ENCODE measurements around the gene PAX8. TPM values are rescaled to one million over a fixed set of nuclear protein-coding genes. Genes with fewer than 3 reads are reported as not detected.

Gene PAX8
- total and polyA plus RNA-seq, 4 donors = 0.28 to 5.9 (median 2.3) TPM

DNA sequence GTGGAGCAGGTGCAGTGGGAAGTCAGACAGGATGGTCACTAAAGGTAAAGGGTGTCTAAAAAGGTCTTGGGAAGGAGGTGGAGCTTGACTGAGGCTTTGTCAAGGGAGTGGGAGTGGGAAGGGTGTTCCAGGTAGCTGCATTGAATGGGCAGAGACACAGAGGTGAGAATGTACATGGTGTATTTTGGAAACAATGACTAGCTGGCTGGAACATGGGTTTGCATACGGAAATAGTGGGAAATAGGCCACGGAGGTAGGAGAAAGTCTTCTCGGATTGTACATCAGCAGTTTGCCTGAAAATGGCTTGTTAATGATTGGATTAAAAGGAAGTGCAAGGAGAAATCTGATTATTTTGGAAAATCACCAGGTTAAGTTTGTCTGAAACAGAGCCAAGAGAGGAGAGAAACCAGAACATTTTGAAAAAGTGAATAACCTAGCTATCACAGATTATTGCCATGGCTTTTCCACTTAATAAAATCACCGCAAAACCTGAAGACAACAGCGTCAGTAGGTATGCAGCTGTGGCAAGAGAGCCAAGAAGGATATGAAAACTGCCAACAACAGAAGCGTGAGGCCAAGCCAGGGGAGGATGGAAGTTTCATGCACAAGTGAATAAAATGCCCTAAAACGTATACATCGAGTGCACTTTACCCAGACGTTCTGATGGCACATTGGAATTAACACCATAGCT lies 13.9 kb downstream of the PAX8 start:
- Histone ChIP-seq H3K27ac (ENCODE audit: low read depth in 1 of 2, low read length in 1 of 2) (no peak overlapping the region), H3K9ac (ENCODE audit: insufficient read depth in 1 of 2, low read length in 2 of 2) (no peak overlapping the region), H3K4me1 (ENCODE audit: control insufficient read depth in 5 of 5, insufficient read depth in 5 of 5, low read length in 5 of 5) (no peaks in the 10 kb centered on the region), H3K9me3 (ENCODE audit: control insufficient read depth in 4 of 4, insufficient read depth in 3 of 4, low read length in 3 of 4) (no peaks in the 10 kb centered on the region), H3K4me3 (no peak overlapping the region), H3K36me3 (ENCODE audit: control insufficient read depth in 4 of 4, insufficient read depth in 4 of 4, low read length in 4 of 4) (peaks cover 0 to 7% (median 0%) of the 10 kb centered on the region in 4 donors), H3K27me3 (ENCODE audit: control insufficient read depth in 3 of 3, insufficient read depth in 3 of 3, low read length in 2 of 3) (peaks cover 0 to 6% (median 3%) of the 10 kb centered on the region in 3 donors)
- WGBS, 2 donors = 84 to 90% methylated on average over 9 of the region's 9 CpGs
- TF ChIP-seq, protein P1, sequence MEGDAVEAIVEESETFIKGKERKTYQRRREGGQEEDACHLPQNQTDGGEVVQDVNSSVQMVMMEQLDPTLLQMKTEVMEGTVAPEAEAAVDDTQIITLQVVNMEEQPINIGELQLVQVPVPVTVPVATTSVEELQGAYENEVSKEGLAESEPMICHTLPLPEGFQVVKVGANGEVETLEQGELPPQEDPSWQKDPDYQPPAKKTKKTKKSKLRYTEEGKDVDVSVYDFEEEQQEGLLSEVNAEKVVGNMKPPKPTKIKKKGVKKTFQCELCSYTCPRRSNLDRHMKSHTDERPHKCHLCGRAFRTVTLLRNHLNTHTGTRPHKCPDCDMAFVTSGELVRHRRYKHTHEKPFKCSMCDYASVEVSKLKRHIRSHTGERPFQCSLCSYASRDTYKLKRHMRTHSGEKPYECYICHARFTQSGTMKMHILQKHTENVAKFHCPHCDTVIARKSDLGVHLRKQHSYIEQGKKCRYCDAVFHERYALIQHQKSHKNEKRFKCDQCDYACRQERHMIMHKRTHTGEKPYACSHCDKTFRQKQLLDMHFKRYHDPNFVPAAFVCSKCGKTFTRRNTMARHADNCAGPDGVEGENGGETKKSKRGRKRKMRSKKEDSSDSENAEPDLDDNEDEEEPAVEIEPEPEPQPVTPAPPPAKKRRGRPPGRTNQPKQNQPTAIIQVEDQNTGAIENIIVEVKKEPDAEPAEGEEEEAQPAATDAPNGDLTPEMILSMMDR (IDR thresholded peaks at IDR 0.05; ENCODE audit: control extremely low read depth, extremely low read depth) = no peak
- no peak for ATAC-seq (ENCODE audit: insufficient read depth, low FRiP score)
- no peak for DNase-seq

DNA sequence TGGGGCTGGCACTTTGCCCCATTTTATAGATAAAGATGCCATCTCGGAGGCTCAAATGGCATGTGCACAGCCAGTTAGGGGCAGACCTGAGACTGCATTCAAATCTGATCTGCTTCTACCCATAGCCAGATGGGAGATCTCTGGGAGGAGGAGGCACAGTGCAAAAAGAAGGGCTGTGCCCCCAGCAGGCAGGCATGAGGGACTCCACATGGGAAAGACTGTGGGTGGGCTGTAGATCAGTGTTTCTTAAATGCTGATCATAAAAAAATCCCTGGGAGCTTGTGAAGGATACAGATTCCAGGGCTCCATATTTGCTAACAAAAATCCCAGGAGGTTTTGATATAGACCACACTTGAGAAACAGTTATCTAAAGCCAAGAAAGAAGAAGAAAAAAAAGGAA lies 15.2 kb downstream of the PAX8 start:
- no peak overlapping the region for H3K4me3 ChIP-seq
- peaks cover 0 to 6% (median 0%) of the 10 kb centered on the region in 4 donors for H3K36me3 ChIP-seq (ENCODE audit: control insufficient read depth in 4 of 4, insufficient read depth in 4 of 4, low read length in 4 of 4)
- H3K9ac ChIP-seq (ENCODE audit: insufficient read depth in 1 of 2, low read length in 2 of 2) = no peak overlapping the region
- no peak for ATAC-seq (ENCODE audit: insufficient read depth, low FRiP score)
- no peak overlapping the region for H3K27ac ChIP-seq (ENCODE audit: low read depth in 1 of 2, low read length in 1 of 2)
- no peaks in the 10 kb centered on the region for H3K9me3 ChIP-seq (ENCODE audit: control insufficient read depth in 4 of 4, insufficient read depth in 3 of 4, low read length in 3 of 4)
- H3K4me1 ChIP-seq (ENCODE audit: control insufficient read depth in 5 of 5, insufficient read depth in 5 of 5, low read length in 5 of 5) = no peaks in the 10 kb centered on the region
- WGBS, 2 donors = 83 to 88% methylated on average over 1 of the region's 1 CpG
- H3K27me3 ChIP-seq (ENCODE audit: control insufficient read depth in 3 of 3, insufficient read depth in 3 of 3, low read length in 2 of 3) = peaks cover 0 to 4% (median 3%) of the 10 kb centered on the region in 3 donors
- no peak for DNase-seq
- TF ChIP-seq, protein P1 (IDR thresholded peaks at IDR 0.05; ENCODE audit: control extremely low read depth, extremely low read depth) = no peak

DNA sequence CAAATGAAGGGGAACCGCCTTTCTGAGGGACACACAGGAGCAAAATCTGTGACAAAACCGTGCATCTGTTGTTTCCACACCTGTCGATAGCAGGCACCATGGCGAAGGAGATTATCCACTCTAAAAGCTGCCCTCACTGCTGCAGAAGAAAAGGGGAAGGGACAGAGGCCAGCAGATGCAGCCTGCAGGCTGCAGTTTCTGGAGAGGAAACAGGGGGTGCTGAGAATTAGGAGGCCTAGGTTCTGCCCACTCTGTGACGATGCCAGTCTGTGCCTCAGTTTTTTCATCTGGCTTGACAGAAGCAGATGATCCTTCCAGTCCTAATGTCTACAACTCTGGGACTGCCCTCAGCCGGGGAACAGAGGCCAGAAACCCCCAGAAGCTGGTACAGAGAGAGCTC lies 17.7 kb downstream of the PAX8 start:
- no peak overlapping the region for H3K4me3 ChIP-seq
- WGBS, 2 donors = 44 to 70% methylated on average over 6 of the region's 6 CpGs

More for the DNA sequence above, 17.7 kb downstream of the PAX8 start:
- Histone ChIP-seq H3K27ac (ENCODE audit: low read depth in 1 of 2, low read length in 1 of 2) (no peak overlapping the region), H3K4me1 (ENCODE audit: control insufficient read depth in 5 of 5, insufficient read depth in 5 of 5, low read length in 5 of 5) (peaks cover 0 to 4% (median 0%) of the 10 kb centered on the region in 5 donors), H3K36me3 (ENCODE audit: control insufficient read depth in 4 of 4, insufficient read depth in 4 of 4, low read length in 4 of 4) (peaks cover 0 to 6% (median 0%) of the 10 kb centered on the region in 4 donors), H3K27me3 (ENCODE audit: control insufficient read depth in 3 of 3, insufficient read depth in 3 of 3, low read length in 2 of 3) (peaks cover 0 to under 1% (median 0%) of the 10 kb centered on the region in 3 donors), H3K9ac (ENCODE audit: insufficient read depth in 1 of 2, low read length in 2 of 2) (no peak overlapping the region), H3K9me3 (ENCODE audit: control insufficient read depth in 4 of 4, insufficient read depth in 3 of 4, low read length in 3 of 4) (no peaks in the 10 kb centered on the region)
- no peak for ATAC-seq (ENCODE audit: insufficient read depth, low FRiP score)
- DNase-seq = no peak
- TF ChIP-seq, protein P1 (IDR thresholded peaks at IDR 0.05; ENCODE audit: control extremely low read depth, extremely low read depth) = no peak
